HG03025 (cell line): ENCODE results near the gene HOXA7.

Source experiments
- ATAC-seq: cut with Tn5 transposase; IDR thresholded peaks from one replicate; pipeline ENCODE4 v1.9.1; 2021; ENCODE audit warnings: mild to moderate bottlenecking, moderate library complexity; ENCODE audit not compliant: unreplicated experiment, low FRiP score

HOXA7 gene

GRCh38 chr7:27161214-27161720 lies 4.8 kb upstream of the HOXA7 start:
- ATAC-seq: no peak

GRCh38 chr7:27160546-27161213 lies 4.2 kb upstream of the HOXA7 start:
- no peak for ATAC-seq

- ATAC-seq: no peak
Observed at GRCh38 chr7:27160145-27160545, 3.7 kb upstream of the HOXA7 start.

DNA sequence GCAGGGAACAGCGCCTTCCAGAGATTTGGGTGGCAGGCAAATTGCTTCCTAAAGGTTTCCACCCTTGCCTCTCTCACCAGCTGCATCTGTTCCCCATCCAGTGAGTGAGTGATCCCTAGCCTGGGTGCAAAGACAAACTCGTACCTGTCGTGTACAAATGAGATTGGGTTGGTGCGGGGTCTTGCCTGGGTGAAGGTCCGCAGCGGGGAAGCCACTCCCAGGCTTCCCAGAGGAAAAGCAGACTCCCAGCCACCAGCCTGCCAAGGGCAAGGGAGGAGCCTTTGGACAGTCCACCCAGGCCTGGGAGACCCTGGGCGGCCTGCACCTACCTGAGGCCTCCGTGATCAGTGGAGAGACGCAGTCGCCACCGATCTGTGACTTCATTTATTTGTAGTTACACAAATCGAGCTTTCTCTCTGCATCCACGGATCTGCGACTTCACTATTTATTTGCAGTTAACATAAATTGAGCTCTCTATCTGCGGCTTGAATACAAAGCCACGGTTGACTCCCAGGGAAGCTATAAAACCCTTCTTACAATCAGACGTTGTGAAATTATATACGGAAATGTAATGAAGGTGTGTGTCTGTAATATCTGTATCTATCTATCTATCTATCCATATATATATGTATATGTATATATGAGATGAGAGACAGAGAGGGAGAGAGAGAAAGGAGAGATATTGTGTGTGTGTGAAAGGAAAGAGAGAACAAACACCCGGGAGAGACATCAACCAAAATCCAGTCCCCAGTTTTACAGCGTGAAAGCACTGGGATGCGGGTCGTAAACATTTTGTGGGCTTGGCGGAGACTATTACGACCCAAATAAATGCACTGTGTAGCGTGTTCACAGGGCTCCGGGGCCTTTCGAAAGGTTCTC lies 3.0 kb upstream of the HOXA7 start:
- no peak for ATAC-seq

DNA sequence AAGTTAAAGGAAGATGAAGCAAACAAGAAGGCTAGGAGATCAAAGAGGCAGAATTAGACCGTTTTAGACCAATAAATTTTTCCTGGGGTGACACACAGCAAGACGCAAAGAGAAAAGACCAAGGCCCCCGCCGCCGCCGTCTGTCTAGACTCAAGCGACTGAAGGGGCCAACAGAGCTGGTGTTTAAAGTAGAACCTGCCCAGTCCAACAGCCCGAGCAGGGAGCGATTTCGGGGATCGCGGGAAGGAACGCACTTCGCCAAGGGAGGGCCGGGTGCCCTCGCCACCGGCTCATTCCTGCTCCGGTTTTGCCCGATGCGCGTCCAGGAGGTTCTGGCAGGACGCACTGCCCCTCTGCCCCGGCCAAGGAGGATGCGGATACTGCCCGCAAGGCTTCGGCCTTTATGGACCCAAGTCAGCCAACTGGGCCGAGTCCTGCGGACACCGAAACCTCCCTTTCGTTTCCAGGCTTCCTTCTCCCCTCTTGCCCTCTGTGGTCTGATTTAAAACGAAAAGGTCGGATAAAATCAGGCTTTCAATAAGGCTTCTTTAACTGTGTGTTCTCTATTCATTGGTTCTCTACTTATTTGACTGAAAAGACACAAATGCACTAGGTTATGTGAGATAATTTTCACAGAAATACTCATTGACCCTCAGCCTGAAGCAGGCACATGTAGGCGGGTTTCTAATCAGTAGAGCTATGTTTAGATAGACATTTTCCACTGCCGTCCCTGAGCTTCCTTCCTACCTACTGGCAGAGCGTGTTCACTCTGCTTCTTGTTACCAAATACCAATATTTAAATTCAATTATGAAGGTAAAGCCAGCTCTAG lies 2.2 kb upstream of the HOXA7 start:
- no peak for ATAC-seq

GRCh38 chr7:27157702-27158431 lies 1.4 kb upstream of the HOXA7 start:
- ATAC-seq: no peak

DNA sequence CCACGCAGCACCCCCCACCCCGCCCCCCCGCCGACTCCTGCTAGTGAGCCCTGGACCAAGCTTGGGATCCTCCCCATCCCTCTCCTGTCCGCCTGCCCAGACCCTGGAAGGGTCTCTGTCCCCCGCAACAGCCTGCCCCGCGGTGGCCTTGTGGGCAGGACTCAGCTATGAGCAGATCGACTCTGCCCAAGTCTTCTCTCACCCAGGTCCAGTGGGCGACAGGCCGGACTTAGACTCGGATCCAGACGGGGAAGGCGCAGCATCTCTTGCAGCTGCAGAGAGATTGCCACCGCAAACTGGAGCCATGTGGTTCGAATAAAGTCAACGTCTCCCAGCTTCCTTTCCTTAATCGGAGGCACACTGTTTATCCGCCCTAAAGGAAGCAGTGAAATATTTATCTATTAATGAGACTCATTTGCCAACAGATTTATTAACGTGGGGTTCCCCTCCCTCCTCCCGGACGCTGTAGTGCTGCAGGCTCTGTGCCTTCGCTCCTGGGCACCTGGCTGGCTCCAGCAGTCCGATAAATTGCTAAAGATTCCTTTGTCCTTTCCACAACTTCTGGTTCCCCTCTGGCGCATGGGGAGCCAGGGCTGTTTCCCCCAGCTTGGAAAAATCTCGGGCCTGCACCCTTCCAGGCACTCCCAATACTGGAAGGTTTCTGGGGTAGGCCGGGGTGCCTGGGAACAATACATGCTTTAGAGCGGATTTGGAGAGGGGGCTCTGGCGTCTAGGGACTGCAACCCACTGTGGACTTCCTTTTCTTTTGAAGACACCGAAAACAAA lies 634 bp upstream of the HOXA7 start:
- ATAC-seq: no peak

GRCh38 chr7:27155816-27156507 lies 513 bp downstream of the HOXA7 start:
- ATAC-seq: no peak

- no peak for ATAC-seq
Observed at GRCh38 chr7:27154901-27155815, 1.3 kb downstream of the HOXA7 start.

GRCh38 chr7:27154369-27154768 lies 2.1 kb downstream of the HOXA7 start:
- no peak for ATAC-seq

DNA sequence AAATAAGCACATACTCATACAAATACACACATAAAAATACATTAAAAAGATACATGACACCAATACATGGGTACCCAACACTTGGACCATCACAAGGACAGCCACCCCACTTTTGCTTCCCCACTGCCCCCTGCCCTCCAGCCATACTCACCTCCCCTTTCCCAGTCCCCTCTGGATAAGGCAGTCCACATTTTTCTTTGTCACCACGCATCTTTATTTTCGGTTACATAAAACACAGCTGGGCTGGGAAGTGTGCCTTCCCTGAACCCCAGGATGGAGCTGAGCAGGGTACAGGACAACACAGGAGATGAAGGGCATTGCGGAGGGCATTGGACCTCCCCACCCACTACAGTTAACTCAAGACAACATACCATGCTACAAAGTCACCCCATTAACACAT lies 2.9 kb downstream of the HOXA7 start:
- ATAC-seq: no peak

DNA sequence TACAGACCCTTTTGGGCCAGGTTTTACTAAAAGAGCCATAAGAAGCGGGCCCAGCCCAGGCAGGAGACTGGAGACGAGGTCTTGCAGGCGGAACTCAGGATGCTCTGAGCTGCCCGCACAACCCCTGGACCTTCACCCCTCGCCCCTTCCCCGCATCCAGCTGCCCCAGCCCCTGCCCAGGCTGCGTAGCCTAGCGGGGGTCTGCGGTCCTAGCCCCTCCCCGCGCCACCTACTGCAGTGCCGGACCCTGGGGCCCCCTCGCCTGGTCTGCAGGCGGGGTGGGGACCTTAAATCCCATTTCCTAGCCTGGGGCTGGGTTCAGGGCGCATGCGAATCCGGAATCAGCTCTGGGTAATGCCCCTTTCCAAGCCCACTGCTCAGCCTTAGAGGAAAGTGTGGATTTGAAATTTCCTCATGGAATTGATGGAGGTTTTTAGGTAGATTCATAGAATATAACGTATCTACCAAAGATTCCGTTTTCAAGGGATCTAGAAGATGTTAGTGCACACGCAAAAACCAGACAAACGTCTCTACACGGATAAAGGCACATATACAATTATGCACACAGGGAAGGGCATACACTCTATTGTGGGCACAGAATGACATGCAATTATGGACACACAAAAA lies 3.5 kb downstream of the HOXA7 start:
- no peak for ATAC-seq

DNA sequence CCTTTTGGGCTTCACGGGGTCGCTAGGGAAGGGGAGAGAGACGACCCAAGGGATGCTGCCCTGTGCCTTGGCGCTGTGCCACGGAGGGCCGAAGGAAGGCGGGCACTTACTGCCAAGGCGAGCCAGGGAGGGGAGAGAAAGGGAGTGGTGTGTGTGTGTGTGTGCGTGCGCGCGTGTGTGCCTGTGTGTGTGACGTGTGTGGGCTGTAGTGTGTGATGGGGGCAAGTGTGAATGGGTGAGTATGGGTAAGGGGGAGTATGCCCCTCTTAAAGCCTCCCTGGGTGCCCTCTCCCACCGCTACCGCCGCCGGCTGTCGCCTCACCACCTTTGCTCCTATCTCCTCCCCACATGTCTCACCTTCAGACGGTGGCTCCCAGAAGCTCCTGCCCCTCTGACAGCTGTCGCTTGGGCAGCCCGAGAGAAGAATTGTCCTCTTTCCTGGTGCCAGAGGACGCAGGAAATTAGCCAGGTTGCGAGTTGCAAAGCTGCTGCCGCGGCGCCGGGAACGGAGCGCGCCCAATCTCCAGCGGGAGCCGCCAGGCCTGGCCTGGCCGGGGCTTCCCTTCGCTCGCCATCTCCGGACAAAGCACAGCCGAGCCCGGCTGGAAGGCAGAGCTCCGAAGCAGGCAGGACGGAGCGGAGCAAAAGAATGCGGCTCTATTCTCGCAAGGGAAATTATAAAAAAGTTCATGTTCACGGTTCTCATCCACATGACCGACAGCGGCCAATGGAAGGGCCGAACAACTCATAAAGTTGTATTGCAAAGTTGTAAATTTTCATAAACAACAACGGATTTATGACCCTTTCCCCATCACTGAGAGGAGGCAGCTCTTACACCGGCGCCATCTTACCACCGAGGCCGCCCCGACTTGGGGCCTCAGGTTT lies 4.3 kb downstream of the HOXA7 start, which contains the start of gene HOXA3:
Gene HOXA3 (minus strand): TSS at position 653 of the 885 bp plus-strand sequence. CDS start 41,943 bp downstream, outside the sequence.
- ATAC-seq: no peak

DNA sequence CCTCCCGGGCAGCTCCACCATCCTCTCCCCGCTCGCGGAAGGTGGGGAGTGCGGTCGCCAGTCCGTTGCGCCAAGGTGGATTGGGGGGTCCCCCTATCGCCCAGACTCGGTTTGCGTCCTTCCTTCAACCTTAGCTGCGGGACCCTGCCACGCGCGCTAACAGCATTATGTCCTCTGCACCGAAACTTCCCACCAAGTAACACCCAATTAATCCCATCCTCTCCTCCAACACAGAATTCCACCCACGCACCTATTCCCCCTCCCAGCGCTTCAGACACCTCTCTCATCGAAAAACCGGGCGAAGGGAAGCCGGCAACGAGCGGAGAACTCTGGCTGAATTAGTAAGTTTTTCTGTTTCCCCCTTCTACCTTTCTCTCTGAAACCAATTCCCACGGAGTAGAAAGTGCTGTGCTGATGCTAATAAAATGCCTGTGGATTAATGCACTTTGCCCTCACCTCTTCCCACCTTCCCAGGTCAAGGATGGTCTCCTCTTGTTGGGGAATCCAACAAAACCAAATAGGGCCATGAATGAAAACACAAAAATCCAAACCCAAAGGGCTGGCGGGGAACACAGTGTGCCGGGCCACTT lies 5.0 kb downstream of the HOXA7 start:
- ATAC-seq: no peak

DNA sequence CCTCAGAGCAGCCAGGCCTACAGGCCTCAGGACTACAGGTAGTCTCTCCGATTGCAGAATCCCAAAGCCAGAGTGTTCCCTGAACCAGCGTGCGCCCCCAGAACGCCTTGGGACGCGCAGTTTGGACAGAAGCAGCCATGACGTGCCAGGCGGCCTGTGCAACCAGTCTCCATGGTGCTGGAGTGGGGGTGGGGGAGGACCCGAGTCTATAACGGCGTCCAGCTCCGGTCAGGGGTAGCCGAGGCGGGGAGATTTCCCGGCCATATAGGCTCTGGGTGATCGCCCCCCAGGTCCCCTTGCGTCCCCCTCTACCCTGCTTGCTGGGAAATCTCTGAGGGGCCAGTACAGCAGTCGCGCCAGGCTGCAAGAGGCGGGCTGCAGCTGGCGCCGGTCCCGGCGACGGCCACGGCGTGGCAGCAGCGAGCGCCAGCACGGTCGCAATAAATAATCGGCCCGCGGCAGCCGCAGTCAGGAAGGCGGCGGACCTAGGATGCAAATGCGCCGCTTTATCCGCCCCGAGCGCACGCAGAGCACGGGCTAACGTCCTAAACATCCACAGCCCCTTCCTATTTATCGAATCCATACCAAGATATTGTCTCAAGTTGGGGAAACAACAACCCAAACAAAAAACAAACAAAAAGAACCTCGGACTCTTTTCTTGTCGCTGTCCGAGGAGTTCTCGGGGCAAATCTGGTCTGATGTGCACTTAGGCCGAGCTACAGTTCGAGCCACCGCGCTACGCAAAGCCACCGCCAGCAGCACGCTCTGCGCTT lies 5.7 kb downstream of the HOXA7 start:
- peak; percentile 55 for ATAC-seq
